KMS-11 (cell line): Measurements from ENCODE around the gene HIF1AN.

ENCODE experiments used
- H2AFZ ChIP-seq: fragments of 200-600 bp; sonication (generic); 2 replicates; pipeline ENCODE4 v1.6.1; 2016; ENCODE audit warnings: antibody characterized with exemption, mixed run types, low read depth
- H3K27ac ChIP-seq: fragments of 200-600 bp; sonication (generic); 2 replicates; pipeline ENCODE4 v1.6.1; 2016; ENCODE audit warnings: mild to moderate bottlenecking, mixed run types
- H3K27me3 ChIP-seq: fragments of 200-600 bp; sonication (generic); 2 replicates; pipeline ENCODE4 v1.6.1; 2017; ENCODE audit warnings: mild to moderate bottlenecking, low read depth, mixed run types, moderate library complexity; ENCODE audit not compliant: insufficient read depth
- H3K36me3 ChIP-seq: fragments of 200-600 bp; sonication (generic); 2 replicates; pipeline ENCODE4 v1.6.1; 2017; ENCODE audit warnings: mild to moderate bottlenecking, mixed run types; ENCODE audit not compliant: insufficient read depth
- H3K4me1 ChIP-seq: fragments of 200-600 bp; sonication (generic); 2 replicates; pipeline ENCODE4 v1.6.1; 2016; ENCODE audit warnings: mild to moderate bottlenecking, low read depth, mixed run types; ENCODE audit not compliant: poor library complexity, severe bottlenecking
- H3K4me2 ChIP-seq: fragments of 200-600 bp; sonication (generic); 2 replicates; pipeline ENCODE4 v1.7.0; 2016; ENCODE audit warnings: mild to moderate bottlenecking, mixed run types
- H3K4me3 ChIP-seq: fragments of 200-600 bp; sonication (generic); IDR thresholded peaks from 2 replicates; pipeline ENCODE4 v1.6.1; 2017; ENCODE audit warnings: low read depth, low read length, mixed read lengths; ENCODE audit not compliant: insufficient read depth
- H3K79me2 ChIP-seq: fragments of 200-600 bp; sonication (generic); 2 replicates; pipeline ENCODE4 v1.6.1; 2016; ENCODE audit warnings: low read depth, mixed run types; ENCODE audit not compliant: insufficient read depth
- H3K9ac ChIP-seq: fragments of 200-600 bp; sonication (generic); 2 replicates; pipeline ENCODE4 v1.6.1; 2016; ENCODE audit warnings: mild to moderate bottlenecking, mixed run types
- H4K20me1 ChIP-seq: fragments of 200-600 bp; sonication (generic); 2 replicates; pipeline ENCODE4 v1.6.1; 2016; ENCODE audit warnings: mild to moderate bottlenecking, mixed run types; ENCODE audit not compliant: insufficient read depth
- TF ChIP-seq, protein P1 (sequence below): fragments of 200-600 bp; sonication (generic); conservative IDR thresholded peaks from 2 replicates; pipeline ENCODE4 v1.6.1; 2017; ENCODE audit warnings: low read depth, mild to moderate bottlenecking, antibody characterized with exemption, low read length, moderate library complexity, mixed read lengths

The HIF1AN gene

DNA sequence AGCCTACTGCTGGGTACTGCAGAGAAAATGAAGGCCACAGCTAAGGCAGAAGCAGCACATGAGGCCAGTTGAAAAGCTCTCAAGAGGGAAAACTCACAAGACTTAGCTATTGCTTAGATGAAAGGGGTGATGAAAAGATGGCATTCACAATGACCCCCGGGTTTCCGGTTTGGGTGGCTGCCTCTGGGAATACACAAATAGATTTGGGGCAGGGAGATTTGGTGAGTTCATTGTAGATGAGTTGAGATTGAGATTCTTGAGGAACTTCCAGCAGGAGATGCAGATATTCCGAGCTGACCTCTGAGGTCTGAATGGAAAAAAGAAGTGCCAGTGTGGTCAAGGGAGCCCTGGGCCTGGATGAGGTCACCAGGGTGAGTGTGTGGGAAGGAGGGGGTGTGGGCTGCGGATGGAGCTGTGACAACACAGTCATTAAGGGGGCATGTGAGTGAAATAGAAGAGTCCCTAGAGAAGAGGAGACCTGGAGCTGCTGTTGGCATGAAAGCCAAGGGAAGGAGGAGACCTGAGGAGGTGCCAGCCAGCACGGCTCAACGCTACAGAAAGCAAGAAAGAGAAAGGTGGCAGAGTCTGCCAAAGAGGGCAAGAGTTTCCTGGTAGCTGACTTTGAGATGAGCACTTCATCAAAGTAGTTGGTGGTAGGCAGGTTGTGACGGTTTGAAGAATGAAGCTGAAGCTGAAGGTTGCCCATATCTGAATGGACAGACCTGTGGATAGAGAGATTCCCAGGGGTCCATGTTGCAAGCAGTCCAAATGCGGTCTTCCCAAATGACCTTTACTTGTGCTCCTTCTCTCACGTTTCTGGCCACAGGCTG, 43.7 kb downstream of the HIF1AN start:
- Histone ChIP-seq H3K27ac (no peak overlapping the region), H2AFZ (no peak overlapping the region), H3K4me2 (no peak overlapping the region), H3K4me3 (no peak overlapping the region), H3K27me3 (no peaks in the 10 kb centered on the region), H4K20me1 (no peaks in the 10 kb centered on the region), H3K4me1 (no peaks in the 10 kb centered on the region), H3K79me2 (no peaks in the 10 kb centered on the region), H3K36me3 (no peaks in the 10 kb centered on the region), H3K9ac (no peak overlapping the region)
- TF ChIP-seq, protein P1, sequence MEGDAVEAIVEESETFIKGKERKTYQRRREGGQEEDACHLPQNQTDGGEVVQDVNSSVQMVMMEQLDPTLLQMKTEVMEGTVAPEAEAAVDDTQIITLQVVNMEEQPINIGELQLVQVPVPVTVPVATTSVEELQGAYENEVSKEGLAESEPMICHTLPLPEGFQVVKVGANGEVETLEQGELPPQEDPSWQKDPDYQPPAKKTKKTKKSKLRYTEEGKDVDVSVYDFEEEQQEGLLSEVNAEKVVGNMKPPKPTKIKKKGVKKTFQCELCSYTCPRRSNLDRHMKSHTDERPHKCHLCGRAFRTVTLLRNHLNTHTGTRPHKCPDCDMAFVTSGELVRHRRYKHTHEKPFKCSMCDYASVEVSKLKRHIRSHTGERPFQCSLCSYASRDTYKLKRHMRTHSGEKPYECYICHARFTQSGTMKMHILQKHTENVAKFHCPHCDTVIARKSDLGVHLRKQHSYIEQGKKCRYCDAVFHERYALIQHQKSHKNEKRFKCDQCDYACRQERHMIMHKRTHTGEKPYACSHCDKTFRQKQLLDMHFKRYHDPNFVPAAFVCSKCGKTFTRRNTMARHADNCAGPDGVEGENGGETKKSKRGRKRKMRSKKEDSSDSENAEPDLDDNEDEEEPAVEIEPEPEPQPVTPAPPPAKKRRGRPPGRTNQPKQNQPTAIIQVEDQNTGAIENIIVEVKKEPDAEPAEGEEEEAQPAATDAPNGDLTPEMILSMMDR, result no peak

DNA sequence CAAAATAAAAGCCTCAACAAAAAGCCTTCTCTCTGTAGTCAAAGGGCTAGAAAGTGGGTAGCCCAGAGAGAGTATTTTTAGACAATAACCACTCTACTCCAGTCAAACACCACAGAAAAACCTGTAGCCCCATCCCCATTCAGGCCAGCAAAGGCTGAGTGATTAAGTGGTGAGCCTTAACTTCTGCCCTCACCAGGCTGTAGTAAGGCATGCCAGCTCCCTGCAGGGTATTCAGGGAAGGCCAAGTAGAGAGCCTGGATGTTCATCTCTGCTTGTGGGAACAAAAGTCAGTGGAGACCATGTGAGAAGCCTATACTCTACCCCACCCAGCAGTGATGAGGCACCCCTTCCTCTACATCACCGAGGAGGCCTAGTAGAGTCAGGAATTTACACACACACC, 51.2 kb downstream of the HIF1AN start:
- Histone ChIP-seq H3K79me2 (no peaks in the 10 kb centered on the region), H3K4me2 (no peak overlapping the region), H3K9ac (no peak overlapping the region), H4K20me1 (no peaks in the 10 kb centered on the region), H3K27me3 (no peaks in the 10 kb centered on the region), H3K4me3 (no peak overlapping the region), H3K27ac (no peak overlapping the region), H3K36me3 (no peaks in the 10 kb centered on the region), H2AFZ (no peak overlapping the region), H3K4me1 (no peaks in the 10 kb centered on the region)
- TF ChIP-seq, protein P1, result no peak

DNA sequence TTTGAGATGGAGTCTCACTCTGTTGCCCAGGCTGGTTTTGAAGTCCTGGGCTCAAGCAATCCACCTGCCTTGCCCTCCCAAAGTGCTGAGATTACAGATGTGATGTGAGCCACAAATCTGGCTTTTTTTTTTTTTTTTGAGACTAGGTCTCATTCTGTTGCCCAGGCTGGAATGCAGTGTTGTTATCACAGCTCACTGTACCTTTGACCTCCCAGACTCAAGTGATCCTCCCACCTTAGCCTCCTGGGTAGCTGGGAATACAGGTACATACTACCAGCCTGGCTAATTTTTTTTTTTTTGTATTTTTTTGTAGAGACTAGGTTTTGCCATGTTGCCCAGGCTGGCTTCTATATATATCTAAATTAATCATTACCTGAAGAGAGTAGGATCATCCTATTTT, 62.4 kb downstream of the HIF1AN start:
- no peak overlapping the region for H3K4me3 ChIP-seq

DNA sequence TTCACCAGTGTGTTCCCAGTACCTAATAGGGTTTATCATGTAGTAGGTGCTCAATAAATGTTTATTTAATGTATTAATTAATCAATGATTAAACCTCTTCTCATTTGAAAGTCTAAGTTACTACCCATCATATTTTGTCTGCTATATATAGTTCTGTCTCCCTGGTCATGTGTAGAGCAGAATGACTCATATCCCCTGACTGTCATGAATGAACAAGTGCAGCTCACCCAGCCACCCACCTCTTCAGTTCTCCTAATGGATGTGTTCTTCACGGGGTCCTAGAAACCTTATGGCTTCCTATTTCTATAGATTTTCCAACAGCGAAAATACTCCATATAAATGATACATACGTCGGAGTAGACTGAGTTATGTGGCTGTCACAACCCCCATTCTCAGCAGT, 64.5 kb downstream of the HIF1AN start:
- H3K4me2 ChIP-seq, result no peak overlapping the region
- no peak overlapping the region for H2AFZ ChIP-seq
- H4K20me1 ChIP-seq, result no peaks in the 10 kb centered on the region
- TF ChIP-seq, protein P1, result no peak
- H3K4me3 ChIP-seq, result no peak overlapping the region
- H3K4me1 ChIP-seq, result no peaks in the 10 kb centered on the region
- H3K79me2 ChIP-seq, result no peaks in the 10 kb centered on the region
- no peaks in the 10 kb centered on the region for H3K27me3 ChIP-seq
- H3K36me3 ChIP-seq, result no peaks in the 10 kb centered on the region
- no peak overlapping the region for H3K27ac ChIP-seq
- H3K9ac ChIP-seq, result no peak overlapping the region

More for the DNA sequence above, 62.4 kb downstream of the HIF1AN start:
- Histone ChIP-seq H3K79me2 (no peaks in the 10 kb centered on the region), H3K36me3 (no peaks in the 10 kb centered on the region), H3K4me2 (no peak overlapping the region), H3K27ac (no peak overlapping the region), H4K20me1 (no peaks in the 10 kb centered on the region), H3K4me1 (no peaks in the 10 kb centered on the region), H2AFZ (no peak overlapping the region), H3K27me3 (no peaks in the 10 kb centered on the region), H3K9ac (no peak overlapping the region)
- TF ChIP-seq, protein P1, result no peak
